Heart left ventricle (tissue), 16 donors: ENCODE measurements around the gene WDR75. TPM values are rescaled to one million over a fixed set of nuclear protein-coding genes. Genes with fewer than 3 reads are reported as not detected.

Source experiments
- ATAC-seq, 4 donors: fragments of 200-7000 bp; cut with Tn5 transposase; one replicate each; pipeline ENCODE4 v1.9.1; 2020 to 2022; ENCODE audit warnings: moderate library complexity in 4 of 4, mild to moderate bottlenecking in 3 of 4, moderate number of reproducible peaks in 1 of 4
- DNase-seq, 5 donors: peaks; one replicate each; pipeline ENCODE4 v3.0.0-alpha.2; 2020
- H3K27ac ChIP-seq, 12 donors: fragments of 200-600 bp; sonication (generic) in 4 of 12; one replicate each; pipeline versions ENCODE4 v1.5.0 to v1.8.0; 2016 to 2022; ENCODE audit warnings: mild to moderate bottlenecking in 2 of 12
- H3K27me3 ChIP-seq, 9 donors: fragments of 200-600 bp; sonication (generic) in 2 of 9; one replicate each; pipeline versions ENCODE4 v1.5.1 to v1.8.0; 2016 to 2022; ENCODE audit warnings: mild to moderate bottlenecking in 3 of 9
- H3K36me3 ChIP-seq, 9 donors: fragments of 200-600 bp; sonication (generic) in 2 of 9; one replicate each; pipeline versions ENCODE4 v1.5.0 to v1.8.0; 2018 to 2022; ENCODE audit warnings: mild to moderate bottlenecking in 2 of 9
- H3K4me1 ChIP-seq, 12 donors: fragments of 200-600 bp; sonication (generic) in 4 of 12; one replicate each; pipeline versions ENCODE4 v1.5.0 to v1.8.0; 2016 to 2022; ENCODE audit warnings: mild to moderate bottlenecking in 3 of 12
- H3K4me3 ChIP-seq, 12 donors: fragments of 200-600 bp; sonication (generic) in 4 of 12; one replicate each; pipeline versions ENCODE4 v1.5.0 to v1.8.0; 2017 to 2022; ENCODE audit warnings: mild to moderate bottlenecking in 9 of 12, moderate library complexity in 4 of 12
- H3K9me3 ChIP-seq, 12 donors: fragments of 200-600 bp; sonication (generic) in 4 of 12; one replicate each; pipeline versions ENCODE4 v1.5.0 to v1.8.0; 2016 to 2022; ENCODE audit warnings: mild to moderate bottlenecking in 1 of 12
- POLR2A ChIP-seq, 2 donors: fragments of 450-650 bp; IDR thresholded peaks; one replicate each; pipeline ENCODE4 v1.6.1; 2017; ENCODE audit warnings: antibody characterized with exemption in 2 of 2, mild to moderate bottlenecking in 2 of 2, moderate library complexity in 2 of 2
- WGBS, 4 donors: extraction: QIAGEN DNeasy Blood & Tissue Kit in 2 of 4; methylation state at CpG; one replicate each; pipeline versions ENCODE4 v1.1.5 to v1.1.7; 2013 to 2018; 5-methylcytosine and 5-hydroxymethylcytosine counted together
- intact Hi-C, 10 donors: fragments of 100-400 bp; cut with DNase I; formaldehyde crosslinking; loops; one replicate each; pipeline versions ENCODE4 v1.11.1 to v1.14.2; 2022
- polyA plus RNA-seq, 2 donors: library from polyadenylated mRNA; stranded (reverse); fragments of 200-250 nt; gene quantifications; one replicate each; pipeline ENCODE4 v1.2.3, GENCODE V29; 2013
- total RNA-seq, 9 donors: library from RNA; depleted of rRNA in 2 of 9; stranded (reverse); fragments of >200 nt in 2 of 9; fragmentation: NEBNext Ultra II Directional in 3 of 9; extraction: Animal tissue kit (Norgen Biotek cat#: 25700) in 3 of 9; gene quantifications; one replicate each; pipeline versions ENCODE4 v1.1.0 to v1.2.4, GENCODE V29; 2016 to 2023
- TF ChIP-seq, protein P1 (sequence below), 12 donors: fragments of 200-600 bp; sonication (generic) in 4 of 12; IDR thresholded peaks; one replicate each; pipeline versions ENCODE4 v1.5.0 to v1.8.0; 2018 to 2022; ENCODE audit warnings: antibody characterized with exemption in 12 of 12, mild to moderate bottlenecking in 5 of 12
- donor health status: ischemic (EF 13 %, LVEDD 7.1; RV severe dilation, severe dysfunction).
- donor health status: healthy with polysubstance abuse.
- donor health status: DM: no; HTN: yes; CAD: no.
- donor health status: DM: no; HTN: no; CAD: no.
- donor health status: ischemic (EF 25% LVEDD 6.9; RV normal size, moderate dysfunction).
- donor health status: ischemic (EF 25% LVEDD 5.7; RV mildly dilated, moderate dysfunction).
- donor health status: healthy.
- donor health status: DM: yes; HTN: yes; CAD: no.
- donor health status: ischemic (EF 35%, LVEDD 5.7; RV mildly dilated, moderate dysfunction).
- donor health status: nonischemic (EF 11% LVEDD 7.7; RV severe dilation, severe dysfunction).
- donor health status: DM: yes; HTN: yes; CAD: no.
- donor health status: PGD.
- donor health status: ischemic (EF 29% LVEDD 5.4; RV normal size, mild dysfunction).
- donor health status: nonischemic (EF 23%, LVEDD 6.1; RV moderate dilation, normal function).

The WDR75 gene
- total and polyA plus RNA-seq, 11 donors = 10.6 to 22.0 (median 14.9) TPM

DNA sequence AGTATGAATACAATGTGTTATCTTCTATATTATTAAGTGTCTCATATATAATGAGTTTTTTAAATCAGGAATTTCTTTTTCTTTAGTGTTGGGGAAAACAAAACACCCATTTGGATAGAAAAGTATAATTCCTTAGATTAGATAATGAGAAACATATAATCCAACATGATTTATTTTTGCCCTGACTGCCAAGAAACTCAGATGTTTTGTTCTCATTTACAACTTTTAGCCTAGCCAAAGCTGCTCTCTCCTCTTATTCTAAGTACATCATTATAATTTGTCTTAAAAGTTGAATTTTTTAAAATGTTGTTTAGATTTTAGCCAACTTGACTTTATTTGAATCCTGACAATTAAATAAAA lies 70.7 kb downstream of the WDR75 start:
- Histone ChIP-seq H3K27ac (peak overlapping the region in 1 of 12 donors; percentile 65), H3K27me3 (no peaks in the 10 kb centered on the region), H3K36me3 (no peaks in the 10 kb centered on the region), H3K9me3 (peaks cover 0 to 10% (median 0%) of the 10 kb centered on the region in 12 donors), H3K4me3 (no peak overlapping the region), H3K4me1 (peaks cover 0 to 52% (median 0%) of the 10 kb centered on the region in 12 donors)
- TF ChIP-seq, protein P1, sequence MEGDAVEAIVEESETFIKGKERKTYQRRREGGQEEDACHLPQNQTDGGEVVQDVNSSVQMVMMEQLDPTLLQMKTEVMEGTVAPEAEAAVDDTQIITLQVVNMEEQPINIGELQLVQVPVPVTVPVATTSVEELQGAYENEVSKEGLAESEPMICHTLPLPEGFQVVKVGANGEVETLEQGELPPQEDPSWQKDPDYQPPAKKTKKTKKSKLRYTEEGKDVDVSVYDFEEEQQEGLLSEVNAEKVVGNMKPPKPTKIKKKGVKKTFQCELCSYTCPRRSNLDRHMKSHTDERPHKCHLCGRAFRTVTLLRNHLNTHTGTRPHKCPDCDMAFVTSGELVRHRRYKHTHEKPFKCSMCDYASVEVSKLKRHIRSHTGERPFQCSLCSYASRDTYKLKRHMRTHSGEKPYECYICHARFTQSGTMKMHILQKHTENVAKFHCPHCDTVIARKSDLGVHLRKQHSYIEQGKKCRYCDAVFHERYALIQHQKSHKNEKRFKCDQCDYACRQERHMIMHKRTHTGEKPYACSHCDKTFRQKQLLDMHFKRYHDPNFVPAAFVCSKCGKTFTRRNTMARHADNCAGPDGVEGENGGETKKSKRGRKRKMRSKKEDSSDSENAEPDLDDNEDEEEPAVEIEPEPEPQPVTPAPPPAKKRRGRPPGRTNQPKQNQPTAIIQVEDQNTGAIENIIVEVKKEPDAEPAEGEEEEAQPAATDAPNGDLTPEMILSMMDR (IDR thresholded peaks at IDR 0.05) = no peak
- TF ChIP-seq POLR2A (IDR thresholded peaks at IDR 0.05) = no peak
- DNase-seq (no peak), ATAC-seq (no peak)
- intact Hi-C loops = no loop called here

DNA sequence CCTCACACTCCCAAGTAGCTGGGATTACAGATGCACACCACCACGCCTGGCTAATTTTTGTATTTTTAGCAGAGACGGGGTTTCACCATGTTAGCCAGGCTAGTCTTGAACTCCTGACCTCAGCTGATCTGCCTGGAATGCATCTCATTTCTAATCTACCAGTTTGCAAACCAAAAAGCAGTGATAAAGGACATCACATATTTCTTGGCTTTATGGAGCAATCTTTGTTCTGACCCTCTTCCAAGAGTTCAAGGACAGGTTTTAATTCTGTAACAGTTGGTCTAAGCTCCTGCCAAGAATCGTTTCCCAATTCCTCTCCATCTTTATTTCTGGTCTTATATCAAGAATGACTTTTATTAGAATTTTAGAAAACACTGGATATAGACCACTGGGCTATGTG lies 71.6 kb downstream of the WDR75 start:
- Histone ChIP-seq H3K4me1 (peaks cover 0 to 52% (median 0%) of the 10 kb centered on the region in 12 donors), H3K9me3 (peaks cover 0 to 17% (median 0%) of the 10 kb centered on the region in 12 donors), H3K36me3 (no peaks in the 10 kb centered on the region), H3K27me3 (no peaks in the 10 kb centered on the region), H3K27ac (peak overlapping the region in 1 of 12 donors; percentile 63), H3K4me3 (no peak overlapping the region)
- DNase-seq (no peak), ATAC-seq (no peak)
- TF ChIP-seq, protein P1 (IDR thresholded peaks at IDR 0.05) = no peak
- no peak for TF ChIP-seq POLR2A (IDR thresholded peaks at IDR 0.05)
- WGBS, 4 donors = 70 to 79% (median 75%) methylated on average over 3 of the region's 3 CpGs
- intact Hi-C loops = no loop called here

DNA sequence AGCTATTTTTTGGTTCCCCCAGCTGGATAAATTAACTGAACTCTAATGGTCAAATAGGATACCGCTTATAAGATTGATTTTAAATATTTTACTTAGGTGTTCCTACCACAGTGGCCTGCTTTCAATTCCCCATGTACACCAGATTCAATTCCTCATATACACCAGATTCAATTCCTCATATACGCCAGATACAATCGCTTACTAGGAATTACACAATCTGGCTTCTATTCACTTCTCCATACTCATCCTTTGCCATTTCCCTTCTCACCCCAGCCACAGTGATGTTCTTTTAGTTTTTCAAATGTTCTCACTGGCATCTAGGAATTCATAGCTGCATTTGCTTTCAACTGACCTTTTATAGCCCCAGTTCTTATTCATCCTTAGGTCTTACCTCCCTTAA lies 72.8 kb downstream of the WDR75 start:
- peaks cover 0 to 52% (median 0%) of the 10 kb centered on the region in 12 donors for H3K4me1 ChIP-seq
- no peak overlapping the region for H3K4me3 ChIP-seq
- ATAC-seq = peak in 3 of 4 donors; percentile 49 to 78 (median 71)
- no peak for DNase-seq
- WGBS, 4 donors = 93 to 99% (median 95%) methylated on average over 3 of the region's 3 CpGs
- H3K36me3 ChIP-seq = no peaks in the 10 kb centered on the region
- intact Hi-C loops = no loop called here
- H3K9me3 ChIP-seq = peaks cover 0 to 15% (median 0%) of the 10 kb centered on the region in 12 donors
- H3K27ac ChIP-seq = peak overlapping the region in 3 of 12 donors; percentile 22 to 63 (median 55)
- TF ChIP-seq POLR2A (IDR thresholded peaks at IDR 0.05) = no peak
- TF ChIP-seq, protein P1 (IDR thresholded peaks at IDR 0.05) = no peak
- no peaks in the 10 kb centered on the region for H3K27me3 ChIP-seq

DNA sequence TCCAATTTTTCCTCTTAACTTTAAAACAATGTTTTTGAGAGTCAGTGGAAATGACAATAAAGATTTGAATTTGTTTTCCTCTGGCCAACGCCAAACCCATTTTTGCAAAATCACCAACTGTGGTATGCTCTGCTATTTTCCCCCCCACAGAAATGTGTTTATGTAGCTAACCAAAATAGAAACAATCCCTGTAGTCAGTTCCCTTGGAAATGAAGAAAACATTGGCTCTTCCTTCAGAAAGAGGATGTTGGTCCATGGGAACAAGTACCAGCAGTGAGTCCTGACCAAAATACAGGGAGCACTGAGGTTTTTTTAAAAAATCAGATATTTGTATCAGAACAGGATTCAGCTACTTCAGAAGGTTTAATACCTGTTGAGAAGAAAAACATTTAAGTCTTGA lies 74.0 kb downstream of the WDR75 start:
- WGBS, 4 donors = 55 to 59% (median 58%) methylated on average over 1 of the region's 1 CpG
- TF ChIP-seq, protein P1 (IDR thresholded peaks at IDR 0.05) = no peak
- no peak for TF ChIP-seq POLR2A (IDR thresholded peaks at IDR 0.05)
- intact Hi-C loops = no loop called here
- Histone ChIP-seq H3K27me3 (no peaks in the 10 kb centered on the region), H3K9me3 (peaks cover 0 to 10% (median 0%) of the 10 kb centered on the region in 12 donors), H3K4me3 (no peak overlapping the region), H3K4me1 (peaks cover 0 to 52% (median 0%) of the 10 kb centered on the region in 12 donors), H3K27ac (peak overlapping the region in 5 of 12 donors; percentile 17 to 68 (median 44)), H3K36me3 (no peaks in the 10 kb centered on the region)
- no peak for DNase-seq
- ATAC-seq = peak in 2 of 4 donors; percentile 10 to 65
